ENCODE measurements around the gene PFKFB2.
A peak's percentile ranks its signal among the peaks of the same experiment; 100 is the strongest.

The PFKFB2 gene

DNA sequence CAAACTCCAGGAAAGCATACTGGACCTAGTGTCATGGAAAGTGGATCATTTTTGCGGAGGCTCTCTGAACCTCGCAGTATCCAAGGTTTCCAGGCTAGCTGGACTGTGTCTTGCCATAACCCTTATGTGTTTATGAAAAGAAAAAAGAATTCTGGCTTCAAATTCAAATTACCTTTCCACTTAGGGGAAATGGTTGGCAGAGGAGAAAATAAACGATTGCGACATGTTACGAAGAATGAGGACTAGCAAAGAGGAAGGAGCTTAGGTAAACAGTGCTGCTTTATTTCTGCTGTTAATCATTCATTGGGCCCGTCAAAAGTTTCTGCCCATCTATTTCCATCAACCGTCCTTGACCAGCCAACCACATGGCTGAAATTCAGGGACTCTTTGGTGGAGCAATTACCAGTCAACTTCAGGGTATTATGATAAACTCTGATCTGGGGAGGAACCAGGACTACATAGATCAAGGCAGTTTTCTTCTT, 50.9 kb downstream of the PFKFB2 start, which contains the start of gene C4BPA:
Gene C4BPA, plus strand, starts transcription at position 342 of the 482 bp plus-strand sequence. CDS start 8,793 bp downstream, outside the sequence.
- H3K4me3 ChIP-seq (ENCODE audit: control insufficient read depth, low read depth, low read length) = no peak within 1 kb of the TSS
- no peak for DNase-seq (ENCODE audit: low read depth)
- TF ChIP-seq, protein P1, sequence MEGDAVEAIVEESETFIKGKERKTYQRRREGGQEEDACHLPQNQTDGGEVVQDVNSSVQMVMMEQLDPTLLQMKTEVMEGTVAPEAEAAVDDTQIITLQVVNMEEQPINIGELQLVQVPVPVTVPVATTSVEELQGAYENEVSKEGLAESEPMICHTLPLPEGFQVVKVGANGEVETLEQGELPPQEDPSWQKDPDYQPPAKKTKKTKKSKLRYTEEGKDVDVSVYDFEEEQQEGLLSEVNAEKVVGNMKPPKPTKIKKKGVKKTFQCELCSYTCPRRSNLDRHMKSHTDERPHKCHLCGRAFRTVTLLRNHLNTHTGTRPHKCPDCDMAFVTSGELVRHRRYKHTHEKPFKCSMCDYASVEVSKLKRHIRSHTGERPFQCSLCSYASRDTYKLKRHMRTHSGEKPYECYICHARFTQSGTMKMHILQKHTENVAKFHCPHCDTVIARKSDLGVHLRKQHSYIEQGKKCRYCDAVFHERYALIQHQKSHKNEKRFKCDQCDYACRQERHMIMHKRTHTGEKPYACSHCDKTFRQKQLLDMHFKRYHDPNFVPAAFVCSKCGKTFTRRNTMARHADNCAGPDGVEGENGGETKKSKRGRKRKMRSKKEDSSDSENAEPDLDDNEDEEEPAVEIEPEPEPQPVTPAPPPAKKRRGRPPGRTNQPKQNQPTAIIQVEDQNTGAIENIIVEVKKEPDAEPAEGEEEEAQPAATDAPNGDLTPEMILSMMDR (IDR thresholded peaks at IDR 0.05; ENCODE audit: control insufficient read depth, insufficient read depth, low read depth, low read length, missing control alignments) = no peak

DNA sequence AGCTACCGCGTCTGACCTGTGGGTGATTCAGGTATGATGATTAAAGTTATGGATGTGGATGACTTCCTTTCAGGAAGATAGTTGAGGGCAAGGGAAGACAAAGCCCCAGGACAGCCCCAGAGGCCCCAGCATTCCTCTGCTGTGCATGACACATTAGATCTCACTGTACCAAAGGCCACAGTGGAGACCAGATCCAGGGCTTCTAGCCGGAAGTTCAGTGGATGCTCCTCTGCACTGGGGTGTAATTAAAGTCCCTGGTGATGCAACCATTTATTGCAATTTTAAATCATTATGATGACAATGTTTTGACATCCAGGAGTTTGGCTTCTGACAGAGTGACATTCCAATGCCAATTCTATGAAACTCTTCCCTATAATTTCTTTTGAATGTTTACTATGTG, 55.9 kb downstream of the PFKFB2 start:
- DNase-seq (ENCODE audit: low read depth) = no peak
- H3K4me3 ChIP-seq (ENCODE audit: control insufficient read depth, low read depth, low read length) = no peak overlapping the region
- TF ChIP-seq, protein P1 (IDR thresholded peaks at IDR 0.05; ENCODE audit: control insufficient read depth, insufficient read depth, low read depth, low read length, missing control alignments) = no peak

DNA sequence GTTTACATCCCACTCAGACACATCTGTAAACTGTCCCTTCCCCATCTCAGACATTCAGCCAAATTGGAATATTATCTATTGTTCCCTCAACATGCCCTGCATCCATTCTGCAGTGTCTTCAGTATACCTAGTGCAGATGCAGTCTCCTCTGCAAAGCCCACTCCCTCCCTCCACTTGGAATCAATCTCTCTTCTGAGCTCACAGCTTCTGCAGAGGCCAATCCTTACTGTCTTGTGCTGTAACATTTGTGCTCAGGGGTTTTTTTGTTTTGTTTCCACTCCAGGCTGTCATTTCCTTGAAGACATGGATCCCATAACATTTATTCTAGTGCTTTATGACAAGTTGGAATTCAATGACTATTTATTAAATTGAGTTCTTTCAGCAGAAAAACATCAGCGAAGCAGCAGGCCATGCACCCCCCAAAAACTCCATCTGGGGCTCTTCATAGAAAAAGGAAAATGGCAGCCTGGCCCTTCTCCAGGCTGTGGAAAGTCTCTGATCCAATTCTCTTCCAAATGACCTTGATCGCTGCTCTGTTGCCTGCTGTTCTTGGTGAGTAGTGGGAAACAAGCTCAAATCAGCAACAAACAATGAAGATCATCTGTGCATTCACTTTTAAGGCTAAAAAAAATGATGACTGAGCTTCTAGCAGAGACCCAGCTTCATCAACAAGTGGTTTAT, 59.7 kb downstream of the PFKFB2 start:
- no peak for DNase-seq (ENCODE audit: low read depth)
- TF ChIP-seq, protein P1 (IDR thresholded peaks at IDR 0.05; ENCODE audit: control insufficient read depth, insufficient read depth, low read depth, low read length, missing control alignments) = no peak
- H3K4me3 ChIP-seq (ENCODE audit: control insufficient read depth, low read depth, low read length) = no peak overlapping the region

DNA sequence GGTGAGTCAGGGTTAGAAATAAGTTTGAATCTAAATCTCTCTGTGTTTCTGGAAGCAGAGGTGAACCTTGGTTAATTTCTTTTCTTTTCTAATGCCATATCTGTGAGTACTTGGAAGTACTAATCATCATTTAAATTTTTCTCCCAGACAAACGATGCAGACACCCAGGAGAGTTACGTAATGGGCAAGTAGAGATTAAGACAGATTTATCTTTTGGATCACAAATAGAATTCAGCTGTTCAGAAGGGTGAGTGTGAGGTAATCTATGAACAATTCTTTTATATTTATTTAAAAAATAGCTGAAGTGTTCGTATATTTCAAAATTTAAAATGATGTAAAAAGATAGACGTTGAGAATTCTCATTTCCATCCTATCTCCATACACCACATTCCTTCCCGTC, 62.2 kb downstream of the PFKFB2 start:
- peak; percentile 1 for DNase-seq (ENCODE audit: low read depth)
- no peak overlapping the region for H3K4me3 ChIP-seq (ENCODE audit: control insufficient read depth, low read depth, low read length)
- TF ChIP-seq, protein P1 (IDR thresholded peaks at IDR 0.05; ENCODE audit: control insufficient read depth, insufficient read depth, low read depth, low read length, missing control alignments) = no peak

DNA sequence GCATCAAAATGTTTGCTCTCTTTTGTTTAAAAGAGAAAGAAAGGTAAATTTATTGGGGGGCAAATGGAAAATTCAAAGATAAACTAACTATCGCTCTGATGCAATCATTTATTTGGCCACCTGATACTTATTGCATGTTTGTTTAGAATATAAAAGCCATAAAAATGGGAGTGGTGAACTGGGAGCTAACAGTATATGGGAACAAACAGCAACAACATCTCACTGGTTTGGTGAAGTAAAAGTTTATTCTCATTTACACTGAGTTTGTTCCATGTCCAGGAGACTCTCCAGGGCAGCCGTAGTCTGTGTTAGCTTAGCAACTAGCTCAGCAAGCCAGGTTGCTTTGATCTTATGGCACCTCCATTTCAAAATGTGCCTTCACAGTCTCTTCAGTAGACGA, 71.3 kb downstream of the PFKFB2 start:
- DNase-seq (ENCODE audit: low read depth) = no peak
- TF ChIP-seq, protein P1 (IDR thresholded peaks at IDR 0.05; ENCODE audit: control insufficient read depth, insufficient read depth, low read depth, low read length, missing control alignments) = no peak
- no peak overlapping the region for H3K4me3 ChIP-seq (ENCODE audit: control insufficient read depth, low read depth, low read length)

DNA sequence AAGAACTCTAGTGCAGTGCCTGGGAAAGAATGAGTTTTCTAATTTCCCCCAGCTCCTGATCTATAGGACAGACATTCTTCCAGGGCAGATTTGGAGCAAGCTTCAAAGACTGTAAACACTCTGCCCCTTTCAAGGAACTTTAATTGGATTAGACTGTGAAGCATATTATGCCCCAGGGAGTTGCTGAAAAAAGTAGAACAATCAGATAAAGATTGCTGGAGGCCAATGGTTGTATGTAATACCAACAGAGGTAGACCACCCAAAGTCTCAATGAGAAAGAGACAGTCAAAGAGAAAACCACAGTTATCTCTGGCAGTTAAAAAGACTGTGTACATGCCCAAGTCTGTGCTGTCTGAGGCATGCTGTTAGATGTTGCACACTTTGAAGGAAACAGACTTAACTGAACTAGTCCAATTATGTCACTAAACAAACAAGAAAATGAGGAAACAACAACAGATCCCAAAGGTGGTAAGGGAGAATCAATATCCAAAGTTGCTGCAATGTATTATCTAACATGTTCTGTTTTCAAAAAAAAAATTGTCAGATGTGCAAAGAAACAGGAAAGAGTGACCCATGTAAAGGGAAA, 75.4 kb downstream of the PFKFB2 start:
- TF ChIP-seq, protein P1 (IDR thresholded peaks at IDR 0.05; ENCODE audit: control insufficient read depth, insufficient read depth, low read depth, low read length, missing control alignments) = no peak
- DNase-seq (ENCODE audit: low read depth) = no peak
- H3K4me3 ChIP-seq (ENCODE audit: control insufficient read depth, low read depth, low read length) = no peak overlapping the region

Measured in AG09309 (cell line).